ENCODE measurements around the gene CCDC70. TPM values are rescaled to one million over a fixed set of nuclear protein-coding genes. Genes with fewer than 3 reads are reported as not detected.
A peak's percentile ranks its signal among the peaks of the same experiment; 100 is the strongest.
"Not testable (repeated sequence)": the region's sequence is repeated elsewhere in the genome, so short reads cannot be mapped to it uniquely, and the experiment has no call there.

Gene CCDC70
- total RNA-seq, 4 donors from 2014 or later, result not detected

GRCh38 chr13:51821606-51822005 lies 40.2 kb upstream of the CCDC70 start:
- H3K4me3 ChIP-seq, result no peak overlapping the region
- TF ChIP-seq, protein P1, sequence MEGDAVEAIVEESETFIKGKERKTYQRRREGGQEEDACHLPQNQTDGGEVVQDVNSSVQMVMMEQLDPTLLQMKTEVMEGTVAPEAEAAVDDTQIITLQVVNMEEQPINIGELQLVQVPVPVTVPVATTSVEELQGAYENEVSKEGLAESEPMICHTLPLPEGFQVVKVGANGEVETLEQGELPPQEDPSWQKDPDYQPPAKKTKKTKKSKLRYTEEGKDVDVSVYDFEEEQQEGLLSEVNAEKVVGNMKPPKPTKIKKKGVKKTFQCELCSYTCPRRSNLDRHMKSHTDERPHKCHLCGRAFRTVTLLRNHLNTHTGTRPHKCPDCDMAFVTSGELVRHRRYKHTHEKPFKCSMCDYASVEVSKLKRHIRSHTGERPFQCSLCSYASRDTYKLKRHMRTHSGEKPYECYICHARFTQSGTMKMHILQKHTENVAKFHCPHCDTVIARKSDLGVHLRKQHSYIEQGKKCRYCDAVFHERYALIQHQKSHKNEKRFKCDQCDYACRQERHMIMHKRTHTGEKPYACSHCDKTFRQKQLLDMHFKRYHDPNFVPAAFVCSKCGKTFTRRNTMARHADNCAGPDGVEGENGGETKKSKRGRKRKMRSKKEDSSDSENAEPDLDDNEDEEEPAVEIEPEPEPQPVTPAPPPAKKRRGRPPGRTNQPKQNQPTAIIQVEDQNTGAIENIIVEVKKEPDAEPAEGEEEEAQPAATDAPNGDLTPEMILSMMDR (IDR thresholded peaks at IDR 0.05), result no peak
- no peak for TF ChIP-seq POLR2A (IDR thresholded peaks at IDR 0.05)
- DNase-seq, result peak in 1 of 3 donors; percentile 59
- H3K36me3 ChIP-seq, result no peaks in the 10 kb centered on the region
- H3K9me3 ChIP-seq, result no peaks in the 10 kb centered on the region
- peaks cover 0 to 21% (median 5%) of the 10 kb centered on the region in 4 donors for H3K4me1 ChIP-seq
- H3K27me3 ChIP-seq, result no peaks in the 10 kb centered on the region
- H3K27ac ChIP-seq, result peak overlapping the region in 2 of 4 donors; percentile 35 to 70

- H3K9me3 ChIP-seq, result no peaks in the 10 kb centered on the region
- no peak for DNase-seq
- peak overlapping the region in 2 of 4 donors; percentile 35 to 70 for H3K27ac ChIP-seq
Measured at GRCh38 chr13:51822106-51822815, 39.5 kb upstream of the CCDC70 start.

DNA sequence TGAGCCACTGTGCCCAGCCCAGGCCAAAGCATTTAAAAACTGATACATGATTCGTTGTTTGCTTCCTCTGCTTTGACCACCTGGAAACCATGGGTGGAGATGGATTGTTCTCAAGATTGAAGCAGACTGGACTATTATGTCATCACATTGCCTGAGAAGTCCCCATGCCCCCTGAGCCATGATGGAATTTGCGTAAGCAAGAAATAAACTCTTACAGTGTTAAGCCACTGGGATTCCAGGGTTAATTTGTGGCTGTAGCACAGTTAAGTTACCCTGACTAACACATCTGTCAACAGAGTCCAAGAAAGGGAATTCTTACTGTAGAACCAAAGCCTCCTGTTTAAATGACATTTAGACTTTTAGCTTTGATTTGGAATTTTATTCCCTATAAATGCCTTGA lies 38.4 kb upstream of the CCDC70 start:
- Histone ChIP-seq H3K4me1 (peaks cover 0 to 21% (median 5%) of the 10 kb centered on the region in 4 donors), H3K36me3 (no peaks in the 10 kb centered on the region), H3K4me3 (no peak overlapping the region), H3K9me3 (no peaks in the 10 kb centered on the region), H3K27ac (peak overlapping the region in 1 of 4 donors; percentile 70), H3K27me3 (no peaks in the 10 kb centered on the region)
- TF ChIP-seq, protein P1 (IDR thresholded peaks at IDR 0.05), result no peak
- no peak for TF ChIP-seq POLR2A (IDR thresholded peaks at IDR 0.05)
- DNase-seq, result peak in 1 of 3 donors; percentile 8

More at GRCh38 chr13:51822106-51822815, 39.5 kb upstream of the CCDC70 start:
- TF ChIP-seq, protein P1 (IDR thresholded peaks at IDR 0.05), result no peak
- TF ChIP-seq POLR2A (IDR thresholded peaks at IDR 0.05), result no peak
- Histone ChIP-seq H3K4me3 (no peak overlapping the region), H3K4me1 (peaks cover 0 to 21% (median 5%) of the 10 kb centered on the region in 4 donors), H3K27me3 (no peaks in the 10 kb centered on the region), H3K36me3 (no peaks in the 10 kb centered on the region)

- TF ChIP-seq, protein P1 (IDR thresholded peaks at IDR 0.05), result no peak
- TF ChIP-seq POLR2A (IDR thresholded peaks at IDR 0.05), result no peak
- Histone ChIP-seq H3K9me3 (no peaks in the 10 kb centered on the region), H3K4me1 (peaks cover 0 to 21% (median 5%) of the 10 kb centered on the region in 4 donors), H3K27ac (no peak overlapping the region), H3K27me3 (no peaks in the 10 kb centered on the region), H3K4me3 (no peak overlapping the region), H3K36me3 (no peaks in the 10 kb centered on the region)
- no peak for DNase-seq
Measured at GRCh38 chr13:51823863-51824262, 37.9 kb upstream of the CCDC70 start.

- DNase-seq, H3K27me3 ChIP-seq, H3K36me3 ChIP-seq, H3K9me3 ChIP-seq: not testable (repeated sequence)
- Histone ChIP-seq H3K27ac (peak overlapping the region in 3 of 4 donors; percentile 34 to 71 (median 34)), H3K4me1 (peaks cover 0 to 21% (median 5%) of the 10 kb centered on the region in 4 donors), H3K4me3 (peak overlapping the region in 1 of 4 donors; percentile 28)
Measured at GRCh38 chr13:51824712-51825111, 37.1 kb upstream of the CCDC70 start.

DNA sequence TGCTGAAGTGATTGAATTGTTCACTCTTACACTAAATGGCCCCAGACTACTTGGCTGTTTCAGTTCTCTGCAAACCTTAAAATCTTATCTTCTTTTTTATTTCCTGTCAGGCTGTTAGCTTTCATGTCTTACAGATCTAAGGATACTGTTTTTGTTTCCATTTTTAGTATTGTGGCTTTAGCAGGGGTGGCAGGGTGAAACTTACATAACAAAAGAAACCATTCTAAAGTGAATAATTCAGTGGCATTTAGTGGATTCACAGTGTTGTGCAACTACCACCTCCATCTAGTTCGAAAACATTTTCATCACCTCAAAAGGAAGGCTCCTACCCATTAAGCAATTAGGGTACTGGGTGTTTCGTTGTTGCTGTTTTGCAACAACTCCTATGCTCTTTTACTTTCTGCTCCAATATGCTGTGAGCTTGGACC lies 36.6 kb upstream of the CCDC70 start:
- no peaks in the 10 kb centered on the region for H3K27me3 ChIP-seq
- H3K27ac ChIP-seq, result peak overlapping the region in 3 of 4 donors; percentile 34 to 71 (median 39)
- peak overlapping the region in 1 of 4 donors; percentile 28 for H3K4me3 ChIP-seq
- no peaks in the 10 kb centered on the region for H3K9me3 ChIP-seq
- no peaks in the 10 kb centered on the region for H3K36me3 ChIP-seq
- TF ChIP-seq, protein P1 (IDR thresholded peaks at IDR 0.05), result no peak
- TF ChIP-seq POLR2A (IDR thresholded peaks at IDR 0.05), result no peak
- DNase-seq, result no peak
- peaks cover 0 to 21% (median 5%) of the 10 kb centered on the region in 4 donors for H3K4me1 ChIP-seq
